Neutrophil (primary cell): Measurements from ENCODE around the gene LSM12.
A peak's percentile ranks its signal among the peaks of the same experiment; 100 is the strongest.

Source experiments
- H3K27ac ChIP-seq: fragments of 200-600 bp; sonication (generic); 2 replicates; pipeline ENCODE4 v1.5.1; 2016; ENCODE audit warnings: mild to moderate bottlenecking, moderate library complexity
- H3K27me3 ChIP-seq: fragments of 200-600 bp; sonication (generic); 2 replicates; pipeline ENCODE4 v1.6.0; 2016; ENCODE audit warnings: mild to moderate bottlenecking
- H3K36me3 ChIP-seq: fragments of 200-600 bp; sonication (generic); 2 replicates; pipeline ENCODE4 v1.5.1; 2017
- H3K4me1 ChIP-seq, 2 experiments: fragments of 200-600 bp in 1 of 2; sonication (generic) in 1 of 2; 1 replicate in 1 of 2; 2 replicates in 1 of 2; pipeline versions ENCODE4 v1.5.1 to v1.6.1; 2013 to 2016; ENCODE audit warnings: low read depth in 1 of 2, low read length in 1 of 2, mild to moderate bottlenecking in 1 of 2, moderate library complexity in 1 of 2; ENCODE audit not compliant: control insufficient read depth in 1 of 2, insufficient read depth in 1 of 2
- H3K4me3 ChIP-seq, 2 experiments: fragments of 200-600 bp in 1 of 2; sonication (generic) in 1 of 2; 1 replicate in 1 of 2; 2 replicates in 1 of 2; pipeline ENCODE4 v1.5.1; 2013 to 2016; ENCODE audit warnings: low read depth in 1 of 2, low read length in 1 of 2, mild to moderate bottlenecking in 1 of 2, moderate library complexity in 1 of 2
- H3K9me3 ChIP-seq: fragments of 200-600 bp; sonication (generic); 2 replicates; pipeline ENCODE4 v1.5.1; 2016
- CTCF ChIP-seq: fragments of 200-600 bp; sonication (generic); IDR thresholded peaks from 2 replicates; pipeline ENCODE4 v1.5.1; 2016; ENCODE audit warnings: antibody characterized with exemption

Gene LSM12

GRCh38 chr17:44081681-44082080 is 15.2 kb upstream of the LSM12 start:
- no peaks in the 10 kb centered on the region for H3K9me3 ChIP-seq
- no peak overlapping the region for H3K4me3 ChIP-seq
- no peaks in the 10 kb centered on the region for H3K27me3 ChIP-seq
- H3K27ac ChIP-seq, result no peak overlapping the region
- no peak for TF ChIP-seq CTCF
- peaks cover 14 to 16% of the 10 kb centered on the region in 2 experiments for H3K4me1 ChIP-seq
- peaks cover 92% of the 10 kb centered on the region for H3K36me3 ChIP-seq

GRCh38 chr17:44079877-44080821 is 13.7 kb upstream of the LSM12 start:
- no peak overlapping the region for H3K4me3 ChIP-seq
- peaks cover 89% of the 10 kb centered on the region for H3K36me3 ChIP-seq
- no peaks in the 10 kb centered on the region for H3K9me3 ChIP-seq
- no peaks in the 10 kb centered on the region for H3K27me3 ChIP-seq
- TF ChIP-seq CTCF, result no peak
- peaks cover 14 to 17% of the 10 kb centered on the region in 2 experiments for H3K4me1 ChIP-seq
- no peak overlapping the region for H3K27ac ChIP-seq

GRCh38 chr17:44078412-44078811 is 11.9 kb upstream of the LSM12 start:
- H3K4me3 ChIP-seq, result no peak overlapping the region
- H3K9me3 ChIP-seq, result no peaks in the 10 kb centered on the region
- H3K27ac ChIP-seq, result peak overlapping the region; percentile 82
- peaks cover 78% of the 10 kb centered on the region for H3K36me3 ChIP-seq
- TF ChIP-seq CTCF, result no peak
- no peaks in the 10 kb centered on the region for H3K27me3 ChIP-seq
- peaks cover 14 to 17% of the 10 kb centered on the region in 2 experiments for H3K4me1 ChIP-seq

GRCh38 chr17:44077595-44077909 is 11.1 kb upstream of the LSM12 start:
- Histone ChIP-seq H3K36me3 (peaks cover 69% of the 10 kb centered on the region), H3K4me1 (peaks cover 14 to 17% of the 10 kb centered on the region in 2 experiments), H3K27me3 (no peaks in the 10 kb centered on the region), H3K27ac (peak overlapping the region; percentile 82), H3K9me3 (no peaks in the 10 kb centered on the region), H3K4me3 (no peak overlapping the region)
- no peak for TF ChIP-seq CTCF

GRCh38 chr17:44076716-44077594 is 10.5 kb upstream of the LSM12 start:
- Histone ChIP-seq H3K4me1 (peaks cover 15 to 17% of the 10 kb centered on the region in 2 experiments), H3K4me3 (no peak overlapping the region), H3K27me3 (no peaks in the 10 kb centered on the region), H3K36me3 (peaks cover 63% of the 10 kb centered on the region), H3K9me3 (no peaks in the 10 kb centered on the region), H3K27ac (peak overlapping the region; percentile 82)
- TF ChIP-seq CTCF, result no peak
